Stimulated activated CD8-positive, alpha-beta memory T cell treated with anti-CD3 and anti-CD28 coated beads, Interleukin-4, amount 100 ng/mL, for 48 hours (primary cell): ENCODE results near the gene ST6GAL1.
A peak's percentile ranks its signal among the peaks of the same experiment; 100 is the strongest.

ENCODE experiments used
- DNase-seq: peaks from one replicate; pipeline ENCODE4 v3.0.0-alpha.2; 2020

The ST6GAL1 gene

GRCh38 chr3:187024536-187025226, 94.4 kb downstream of the ST6GAL1 start:
- DNase-seq = no peak

GRCh38 chr3:187025254-187025655, 94.9 kb downstream of the ST6GAL1 start:
- DNase-seq = peak; percentile 64

- peak; percentile 63 for DNase-seq
Measured at GRCh38 chr3:187025656-187026316, 95.5 kb downstream of the ST6GAL1 start.

GRCh38 chr3:187026317-187026670, 96.0 kb downstream of the ST6GAL1 start:
- DNase-seq = no peak

- DNase-seq = peak; percentile 60
Measured at GRCh38 chr3:187027531-187028278, 97.4 kb downstream of the ST6GAL1 start.

GRCh38 chr3:187031934-187032333, 101.6 kb downstream of the ST6GAL1 start:
- no peak for DNase-seq

GRCh38 chr3:187036394-187036793, 106.1 kb downstream of the ST6GAL1 start:
- no peak for DNase-seq

- DNase-seq = no peak
Measured at GRCh38 chr3:187039100-187039722, 108.9 kb downstream of the ST6GAL1 start.

GRCh38 chr3:187039723-187040414, 109.5 kb downstream of the ST6GAL1 start:
- DNase-seq = no peak

GRCh38 chr3:187040516-187041361, 110.4 kb downstream of the ST6GAL1 start:
- no peak for DNase-seq

- peak; percentile 51 for DNase-seq
Measured at GRCh38 chr3:187041362-187042307, 111.3 kb downstream of the ST6GAL1 start.

GRCh38 chr3:187042346-187042745, 112.0 kb downstream of the ST6GAL1 start:
- no peak for DNase-seq

GRCh38 chr3:187042874-187043458, 112.6 kb downstream of the ST6GAL1 start:
- DNase-seq = no peak

- no peak for DNase-seq
Measured at GRCh38 chr3:187044206-187044605, 113.9 kb downstream of the ST6GAL1 start.

- DNase-seq = no peak
Measured at GRCh38 chr3:187044867-187045552, 114.7 kb downstream of the ST6GAL1 start.

- DNase-seq = peak; percentile 20
Measured at GRCh38 chr3:187046033-187046432, 115.7 kb downstream of the ST6GAL1 start.

- DNase-seq = no peak
Measured at GRCh38 chr3:187049462-187050101, 119.3 kb downstream of the ST6GAL1 start.

- DNase-seq = no peak
Measured at GRCh38 chr3:187051066-187051465, 120.7 kb downstream of the ST6GAL1 start.

GRCh38 chr3:187051724-187052366, 121.5 kb downstream of the ST6GAL1 start:
- no peak for DNase-seq
